Neuronal stem cell (in vitro differentiated cells): ENCODE measurements around the gene MGAT4B.

Experiments
- DNase-seq: peaks from one replicate; pipeline ENCODE4 v3.0.0-alpha.2; 2013; ENCODE audit warnings: low spot score
- H2AFZ ChIP-seq: one replicate; pipeline ENCODE4 v1.6.1; 2013; ENCODE audit warnings: mild to moderate bottlenecking, low read length, inconsistent platforms
- H2AK5ac ChIP-seq: 2 replicates; pipeline ENCODE4 v1.6.1; 2013; ENCODE audit warnings: low read depth, mild to moderate bottlenecking, inconsistent platforms, low read length, moderate library complexity, mixed read lengths
- H2BK120ac ChIP-seq: 2 replicates; pipeline ENCODE4 v1.6.1; 2013; ENCODE audit warnings: low read depth, mild to moderate bottlenecking, inconsistent platforms, low read length, moderate library complexity, mixed read lengths
- H2BK12ac ChIP-seq: one replicate; pipeline ENCODE4 v1.6.1; 2013; ENCODE audit warnings: low read length, inconsistent platforms
- H2BK15ac ChIP-seq: 2 replicates; pipeline ENCODE4 v1.6.1; 2013; ENCODE audit warnings: mild to moderate bottlenecking, low read length, inconsistent platforms, mixed read lengths
- H2BK5ac ChIP-seq: one replicate; pipeline ENCODE4 v1.6.1; 2013; ENCODE audit warnings: inconsistent platforms, mild to moderate bottlenecking, low read length, moderate library complexity
- H3K14ac ChIP-seq: one replicate; pipeline ENCODE4 v1.6.1; 2013; ENCODE audit warnings: low read length, inconsistent platforms
- H3K18ac ChIP-seq: 2 replicates; pipeline ENCODE4 v1.6.1; 2013; ENCODE audit warnings: low read length, inconsistent platforms
- H3K23ac ChIP-seq: 2 replicates; pipeline ENCODE4 v1.6.1; 2013; ENCODE audit warnings: low read depth, mild to moderate bottlenecking, mixed read lengths, low read length, inconsistent platforms; ENCODE audit not compliant: poor library complexity
- H3K27ac ChIP-seq: replicated peaks from 3 replicates; pipeline ENCODE4 v1.5.1; 2013; ENCODE audit warnings: low read length, inconsistent platforms
- H3K27me3 ChIP-seq, 3 experiments: 2 replicates each; pipeline ENCODE4 v1.6.1; 2013; ENCODE audit warnings: low read length in 3 of 3, mild to moderate bottlenecking in 2 of 3, inconsistent platforms in 1 of 3, low read depth in 1 of 3, mixed read lengths in 1 of 3, moderate library complexity in 1 of 3; ENCODE audit not compliant: control insufficient read depth in 3 of 3, insufficient read depth in 3 of 3
- H3K36me3 ChIP-seq, 2 donors: replicated peaks in 1 of 2; 2 replicates each; pipeline ENCODE4 v1.6.1; 2013; ENCODE audit warnings: low read length in 2 of 2; ENCODE audit not compliant: control insufficient read depth in 2 of 2, insufficient read depth in 2 of 2
- H3K4ac ChIP-seq: 2 replicates; pipeline ENCODE4 v1.6.1; 2013; ENCODE audit warnings: inconsistent platforms, mild to moderate bottlenecking, low read length, moderate library complexity
- H3K4me1 ChIP-seq, 2 donors: 1 replicate in 1 of 2; 2 replicates in 1 of 2; pipeline ENCODE4 v1.6.1; 2013; ENCODE audit warnings: low read length in 2 of 2, low read depth in 1 of 2; ENCODE audit not compliant: control insufficient read depth in 2 of 2, insufficient read depth in 1 of 2
- H3K4me2 ChIP-seq: one replicate; pipeline ENCODE4 v1.6.1; 2013; ENCODE audit warnings: mild to moderate bottlenecking, low read length, inconsistent platforms; ENCODE audit not compliant: insufficient read depth, poor library complexity, severe bottlenecking
- H3K4me3 ChIP-seq, 2 donors: 2 replicates each; pipeline ENCODE4 v1.5.1; 2013; ENCODE audit warnings: low read length in 2 of 2, mild to moderate bottlenecking in 2 of 2, inconsistent platforms in 1 of 2, moderate library complexity in 1 of 2
- H3K79me1 ChIP-seq: one replicate; pipeline ENCODE4 v1.6.1; 2013; ENCODE audit warnings: low read depth, mild to moderate bottlenecking, inconsistent platforms, low read length, moderate library complexity
- H3K9ac ChIP-seq: one replicate; pipeline ENCODE4 v1.6.1; 2013; ENCODE audit warnings: mild to moderate bottlenecking, low read depth, low read length, inconsistent platforms; ENCODE audit not compliant: poor library complexity
- H3K9me3 ChIP-seq, 2 donors: replicated peaks in 1 of 2; 2 replicates each; pipeline versions ENCODE3 to v1.6.1; 2013; ENCODE audit warnings: low read length in 2 of 2, mild to moderate bottlenecking in 2 of 2, inconsistent platforms in 1 of 2, low read depth in 1 of 2, mixed read lengths in 1 of 2, moderate library complexity in 1 of 2; ENCODE audit not compliant: control insufficient read depth in 2 of 2, insufficient read depth in 1 of 2
- H4K8ac ChIP-seq: one replicate; pipeline ENCODE4 v1.6.1; 2013; ENCODE audit warnings: low read depth, mild to moderate bottlenecking, inconsistent platforms, low read length, moderate library complexity
- H4K91ac ChIP-seq: one replicate; pipeline ENCODE4 v1.6.1; 2013; ENCODE audit warnings: low read length, low read depth, mild to moderate bottlenecking, inconsistent platforms; ENCODE audit not compliant: poor library complexity
- WGBS, 2 donors: extraction: QIAGEN DNeasy Blood & Tissue Kit; methylation state at CpG; one replicate each; pipeline ENCODE4 v1.1.7; 2013; ENCODE audit warnings: missing lambda C conversion rate in 2 of 2, mixed read lengths in 1 of 2; ENCODE audit not compliant: insufficient read length in 2 of 2, insufficient replicate concordance in 1 of 2; ENCODE audit errors: extremely low coverage in 2 of 2; 5-methylcytosine and 5-hydroxymethylcytosine counted together

The MGAT4B gene

DNA sequence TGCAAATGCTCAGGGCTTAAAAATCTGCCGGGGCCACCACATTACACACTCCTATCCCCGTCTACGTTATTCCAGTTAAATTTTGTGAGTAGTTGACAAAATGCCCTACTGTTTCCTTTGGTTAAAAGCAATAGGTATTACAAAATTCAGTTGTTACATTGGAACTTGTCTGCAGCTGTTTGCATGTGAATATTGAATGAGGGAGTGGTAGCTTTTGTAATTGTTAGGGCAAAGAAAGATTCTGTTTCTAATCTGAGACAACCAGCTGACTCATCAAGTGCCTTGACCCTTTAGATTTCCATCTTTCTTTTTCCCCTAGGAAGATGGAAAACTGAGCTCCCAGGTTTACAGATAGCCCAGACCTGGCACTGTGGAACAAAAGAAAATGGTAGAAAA is 43.9 kb downstream of the MGAT4B start:
- Histone ChIP-seq H3K4me1 (peaks cover 2 to 34% of the 10 kb centered on the region in 2 donors), H2BK120ac (no peak overlapping the region), H2BK15ac (no peak overlapping the region), H4K8ac (no peak overlapping the region), H3K27me3 (no peaks in the 10 kb centered on the region), H3K9ac (no peak overlapping the region), H3K79me1 (peaks cover 17% of the 10 kb centered on the region), H3K4ac (no peak overlapping the region), H2AFZ (no peak overlapping the region), H3K4me3 (no peak overlapping the region), H2BK12ac (no peak overlapping the region), H3K27ac (peak overlapping the region; percentile 6), H3K23ac (no peak overlapping the region), H2AK5ac (no peak overlapping the region), H3K36me3 (peaks cover 21 to 46% of the 10 kb centered on the region in 2 donors), H3K18ac (no peak overlapping the region), H3K4me2 (no peak overlapping the region), H3K14ac (no peak overlapping the region), H2BK5ac (no peak overlapping the region), H3K9me3 (no peaks in the 10 kb centered on the region), H4K91ac (no peak overlapping the region)
- WGBS, 2 donors: no CpG with 5 or more reads among the region's 3 CpGs
- DNase-seq: no peak

DNA sequence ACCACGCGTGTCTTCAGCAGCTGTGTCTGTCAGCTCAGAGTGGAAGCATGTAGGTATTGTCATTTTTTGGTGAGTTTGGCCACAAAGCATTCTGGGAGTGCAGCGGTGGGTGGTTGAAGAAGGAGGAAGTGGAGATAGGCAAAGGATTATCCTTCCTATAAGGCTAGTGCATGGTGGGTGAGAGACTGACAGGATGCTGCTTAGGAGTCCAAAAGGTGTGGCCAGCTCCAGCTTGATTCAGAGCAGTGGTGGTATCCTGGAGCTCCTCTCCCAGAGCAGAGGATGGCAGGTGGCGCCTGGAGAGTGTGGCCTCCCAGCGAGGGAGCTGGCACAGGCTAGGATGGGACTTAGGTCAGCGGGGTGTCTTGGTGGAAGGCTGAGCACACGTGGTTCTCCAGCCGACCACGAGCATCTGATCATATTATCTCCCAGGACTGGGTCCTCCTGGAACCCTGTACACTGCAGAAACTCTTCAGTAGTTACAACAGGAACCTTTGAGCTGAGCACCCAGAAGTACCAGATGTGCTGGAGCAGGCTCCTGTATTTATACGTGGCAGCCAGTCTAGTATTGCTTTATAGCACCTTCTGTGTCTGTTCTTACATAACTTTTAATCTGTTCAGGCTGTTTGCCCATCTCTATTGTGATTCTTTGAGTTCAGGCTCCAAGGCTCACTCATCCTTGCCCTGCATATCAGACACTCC is 44.4 kb downstream of the MGAT4B start:
- WGBS, 2 donors: no CpG with 5 or more reads among the region's 10 CpGs
- no peak for DNase-seq
- H2BK15ac ChIP-seq: no peak overlapping the region
- H3K27me3 ChIP-seq: no peaks in the 10 kb centered on the region
- H3K4me1 ChIP-seq: peaks cover 2 to 34% of the 10 kb centered on the region in 2 donors
- H2BK12ac ChIP-seq: no peak overlapping the region
- no peak overlapping the region for H3K4ac ChIP-seq
- no peak overlapping the region for H2AFZ ChIP-seq
- no peak overlapping the region for H4K8ac ChIP-seq
- H3K27ac ChIP-seq: peak overlapping the region; percentile 6
- no peak overlapping the region for H2AK5ac ChIP-seq
- H3K23ac ChIP-seq: no peak overlapping the region
- no peak overlapping the region for H3K18ac ChIP-seq
- no peak overlapping the region for H2BK120ac ChIP-seq
- no peak overlapping the region for H3K14ac ChIP-seq
- no peak overlapping the region for H3K4me2 ChIP-seq
- no peaks in the 10 kb centered on the region for H3K9me3 ChIP-seq
- H3K4me3 ChIP-seq: no peak overlapping the region
- H4K91ac ChIP-seq: no peak overlapping the region
- H3K79me1 ChIP-seq: peaks cover 17% of the 10 kb centered on the region
- H2BK5ac ChIP-seq: no peak overlapping the region
- peaks cover 19 to 41% of the 10 kb centered on the region in 2 donors for H3K36me3 ChIP-seq
- H3K9ac ChIP-seq: no peak overlapping the region

- Histone ChIP-seq H3K79me1 (peaks cover 16% of the 10 kb centered on the region), H4K8ac (no peak overlapping the region), H3K4me3 (no peak overlapping the region), H2BK15ac (no peak overlapping the region), H3K23ac (no peak overlapping the region), H2BK120ac (no peak overlapping the region), H3K27me3 (no peaks in the 10 kb centered on the region), H3K9me3 (no peaks in the 10 kb centered on the region), H3K27ac (no peak overlapping the region), H3K4me2 (no peak overlapping the region), H2AFZ (no peak overlapping the region), H2BK12ac (no peak overlapping the region), H3K4me1 (peaks cover 2 to 25% of the 10 kb centered on the region in 2 donors), H3K4ac (no peak overlapping the region), H3K14ac (no peak overlapping the region), H3K9ac (no peak overlapping the region), H4K91ac (no peak overlapping the region), H2AK5ac (no peak overlapping the region), H2BK5ac (no peak overlapping the region), H3K18ac (no peak overlapping the region), H3K36me3 (peaks cover 2 to 18% of the 10 kb centered on the region in 2 donors)
- no CpG with 5 or more reads among the region's 9 CpGs for WGBS, 2 donors
- DNase-seq: no peak
Measured at GRCh38 chr5:179759581-179760551, 46.8 kb downstream of the MGAT4B start.

- H3K4me3 ChIP-seq: no peak overlapping the region
- H3K18ac ChIP-seq: no peak overlapping the region
- WGBS, 2 donors: no CpG with 5 or more reads among the region's 8 CpGs
- no peak overlapping the region for H2AFZ ChIP-seq
- peaks cover 14% of the 10 kb centered on the region for H3K79me1 ChIP-seq
- no peak overlapping the region for H2BK120ac ChIP-seq
- H3K4me1 ChIP-seq: peaks cover 2 to 31% of the 10 kb centered on the region in 2 donors
- no peak overlapping the region for H4K8ac ChIP-seq
- H3K4ac ChIP-seq: no peak overlapping the region
- H3K23ac ChIP-seq: no peak overlapping the region
- no peak overlapping the region for H3K9ac ChIP-seq
- no peak overlapping the region for H2BK15ac ChIP-seq
- no peak overlapping the region for H3K27ac ChIP-seq
- no peaks in the 10 kb centered on the region for H3K27me3 ChIP-seq
- no peak overlapping the region for H2BK5ac ChIP-seq
- H3K14ac ChIP-seq: no peak overlapping the region
- H4K91ac ChIP-seq: no peak overlapping the region
- H3K4me2 ChIP-seq: no peak overlapping the region
- no peak for DNase-seq
- no peaks in the 10 kb centered on the region for H3K9me3 ChIP-seq
- peaks cover under 1 to 12% of the 10 kb centered on the region in 2 donors for H3K36me3 ChIP-seq
- H2BK12ac ChIP-seq: no peak overlapping the region
- H2AK5ac ChIP-seq: no peak overlapping the region
Measured at GRCh38 chr5:179758955-179759354, 47.7 kb downstream of the MGAT4B start.
